Liver (tissue), 3 donors: ENCODE results near the gene NFATC2.

Experiments
- ATF3 ChIP-seq: IDR thresholded peaks from 2 replicates; pipeline ENCODE4 v1.6.1; 2016; ENCODE audit warnings: antibody characterized with exemption
- CTCF ChIP-seq: fragments of 150-350 bp; IDR thresholded peaks from 2 replicates; pipeline ENCODE4 v1.5.1; 2017; ENCODE audit warnings: improper control_type of control experiment, low read depth, low read length; ENCODE audit not compliant: missing input control
- EGR1 ChIP-seq, 2 donors: IDR thresholded peaks; 2 replicates each; pipeline ENCODE4 v1.6.1; 2016 to 2018; ENCODE audit warnings: antibody characterized with exemption in 2 of 2, low read depth in 2 of 2
- FOXA2 ChIP-seq: IDR thresholded peaks from 2 replicates; pipeline ENCODE4 v1.6.1; 2016; ENCODE audit warnings: antibody characterized with exemption
- HNF4G ChIP-seq: IDR thresholded peaks from 2 replicates; pipeline ENCODE4 v1.6.1; 2016; ENCODE audit warnings: antibody characterized with exemption
- JUND ChIP-seq, 2 donors: IDR thresholded peaks; 2 replicates each; pipeline ENCODE4 v1.6.1; 2016; ENCODE audit warnings: antibody characterized with exemption in 2 of 2
- MAX ChIP-seq: IDR thresholded peaks from 2 replicates; pipeline ENCODE4 v1.6.1; 2016; ENCODE audit warnings: antibody characterized with exemption
- NR2F2 ChIP-seq: IDR thresholded peaks from 2 replicates; pipeline ENCODE4 v1.6.1; 2016; ENCODE audit warnings: antibody characterized with exemption
- RAD21 ChIP-seq, 2 donors: IDR thresholded peaks; 2 replicates each; pipeline ENCODE4 v1.6.1; 2016; ENCODE audit warnings: antibody characterized with exemption in 2 of 2, mild to moderate bottlenecking in 2 of 2
- REST ChIP-seq: IDR thresholded peaks from 2 replicates; pipeline ENCODE4 v1.6.1; 2016; ENCODE audit warnings: antibody characterized with exemption, mild to moderate bottlenecking
- SP1 ChIP-seq: IDR thresholded peaks from 2 replicates; pipeline ENCODE4 v1.6.1; 2018; ENCODE audit warnings: antibody characterized with exemption, mild to moderate bottlenecking
- TAF1 ChIP-seq: conservative IDR thresholded peaks from 2 replicates; pipeline ENCODE4 v1.6.1; 2016; ENCODE audit warnings: antibody characterized with exemption, mild to moderate bottlenecking
- YY1 ChIP-seq: IDR thresholded peaks from 2 replicates; pipeline ENCODE4 v1.6.1; 2016; ENCODE audit warnings: antibody characterized with exemption, mild to moderate bottlenecking
- ZBTB33 ChIP-seq: IDR thresholded peaks from 2 replicates; pipeline ENCODE4 v1.6.1; 2016; ENCODE audit warnings: antibody characterized with exemption
- donor health status: healthy.
- donor health status: healthy.

GRCh38 chr20:51493346-51493791 is 49.1 kb downstream of the NFATC2 start:
- TF ChIP-seq RAD21 (IDR thresholded peaks at IDR 0.05) = no peak
- no peak for TF ChIP-seq EGR1 (IDR thresholded peaks at IDR 0.05; ENCODE audit: low read depth in 2 of 2)
- no peak for TF ChIP-seq REST
- no peak for TF ChIP-seq CTCF
- no peak for TF ChIP-seq TAF1
- TF ChIP-seq MAX = no peak
- TF ChIP-seq YY1 = no peak
- TF ChIP-seq SP1 = no peak
- TF ChIP-seq NR2F2 = no peak
- no peak for TF ChIP-seq FOXA2
- no peak for TF ChIP-seq JUND (IDR thresholded peaks at IDR 0.05)
- no peak for TF ChIP-seq HNF4G
- no peak for TF ChIP-seq ATF3
- no peak for TF ChIP-seq ZBTB33
